GM23338 (cell line): ENCODE data around the gene SLC47A1. TPM values are rescaled to one million over a fixed set of nuclear protein-coding genes. Genes with fewer than 3 reads are reported as not detected.

Experiments used
- ATAC-seq: fragments of 200-7000 bp; cut with Tn5 transposase; 3 replicates; pipeline ENCODE4 v1.9.1; 2020
- DNase-seq: peaks from one replicate; pipeline ENCODE4 v3.0.0-alpha.2; 2015; ENCODE audit warnings: low spot score
- H2AFZ ChIP-seq: fragments of 200-600 bp; sonication (generic); 2 replicates; pipeline ENCODE4 v1.8.0; 2016; ENCODE audit warnings: antibody characterized with exemption, mild to moderate bottlenecking, moderate library complexity
- H3F3A ChIP-seq: fragments of 200-600 bp; sonication (generic); replicated peaks from 2 replicates; pipeline ENCODE4 v1.8.0; 2017; ENCODE audit warnings: antibody characterized with exemption, mixed run types, low read depth
- H3K27ac ChIP-seq: fragments of 200-600 bp; sonication (generic); 2 replicates; pipeline ENCODE4 v1.6.1; 2016; ENCODE audit warnings: low read depth
- H3K27me3 ChIP-seq: fragments of 200-600 bp; sonication (generic); 2 replicates; pipeline ENCODE4 v1.8.0; 2016; ENCODE audit warnings: mild to moderate bottlenecking, mixed run types, moderate library complexity; ENCODE audit not compliant: insufficient read depth
- H3K36me3 ChIP-seq: fragments of 200-600 bp; sonication (generic); 2 replicates; pipeline ENCODE4 v1.8.0; 2016; ENCODE audit warnings: mild to moderate bottlenecking; ENCODE audit not compliant: insufficient read depth
- H3K4me1 ChIP-seq: fragments of 200-600 bp; sonication (generic); 2 replicates; pipeline ENCODE4 v1.8.0; 2016; ENCODE audit warnings: mild to moderate bottlenecking, moderate library complexity; ENCODE audit not compliant: insufficient read depth
- H3K4me2 ChIP-seq: fragments of 200-600 bp; sonication (generic); 2 replicates; pipeline ENCODE4 v1.7.1; 2017; ENCODE audit warnings: mixed run types
- H3K4me3 ChIP-seq: fragments of 200-600 bp; sonication (generic); 2 replicates; pipeline ENCODE4 v1.6.1; 2016; ENCODE audit warnings: mixed run types
- H3K79me2 ChIP-seq: fragments of 200-600 bp; sonication (generic); replicated peaks from 2 replicates; pipeline ENCODE4 v1.8.0; 2017; ENCODE audit warnings: mild to moderate bottlenecking; ENCODE audit not compliant: insufficient read depth
- H3K9me2 ChIP-seq: fragments of 200-600 bp; sonication (generic); 2 replicates; pipeline ENCODE4 v1.8.0; 2017; ENCODE audit not compliant: insufficient read depth
- H4K20me1 ChIP-seq: fragments of 200-600 bp; sonication (generic); replicated peaks from 2 replicates; pipeline ENCODE4 v1.8.0; 2017; ENCODE audit warnings: mild to moderate bottlenecking; ENCODE audit not compliant: insufficient read depth
- H3K27ac Mint-ChIP-seq: 2 replicates; pipeline ENCODE4 v1.8.0; 2020; ENCODE audit warnings: inconsistent platforms, mild to moderate bottlenecking, moderate library complexity, mixed read lengths
- H3K27me3 Mint-ChIP-seq: 3 replicates; pipeline ENCODE4 v1.8.0; 2022; ENCODE audit warnings: low read depth, mild to moderate bottlenecking, moderate library complexity, mixed read lengths, inconsistent platforms; ENCODE audit not compliant: insufficient read depth, poor library complexity
- H3K36me3 Mint-ChIP-seq: 3 replicates; pipeline ENCODE4 v1.8.0; 2021; ENCODE audit warnings: low read depth, mild to moderate bottlenecking, inconsistent platforms, moderate library complexity, mixed read lengths
- H3K4me1 Mint-ChIP-seq: 3 replicates; pipeline ENCODE4 v1.8.0; 2020; ENCODE audit warnings: mild to moderate bottlenecking, inconsistent platforms, mixed read lengths
- H3K4me3 Mint-ChIP-seq: 3 replicates; pipeline ENCODE4 v1.8.0; 2021; ENCODE audit warnings: moderate library complexity, mild to moderate bottlenecking, inconsistent platforms, mixed read lengths
- H3K9me3 Mint-ChIP-seq: 3 replicates; pipeline ENCODE4 v1.8.0; 2020; ENCODE audit warnings: moderate library complexity, mild to moderate bottlenecking, inconsistent platforms, mixed read lengths
- CREB1 ChIP-seq: fragments of 250-450 bp; sonication (Bioruptor Pico); IDR thresholded peaks from 2 replicates; pipeline ENCODE4 v1.5.0; 2020; ENCODE audit warnings: low read depth, mild to moderate bottlenecking, moderate library complexity
- EZH2phosphoT487 ChIP-seq: fragments of 200-600 bp; sonication (generic); IDR thresholded peaks from one replicate; pipeline ENCODE4 v1.8.1; 2018; ENCODE audit warnings: antibody characterized with exemption; ENCODE audit not compliant: unreplicated experiment
- NANOG ChIP-seq: IDR thresholded peaks from 2 replicates; pipeline ENCODE4 v1.6.1; 2016; ENCODE audit warnings: antibody characterized with exemption, borderline replicate concordance
- POLR2AphosphoS5 ChIP-seq: IDR thresholded peaks from 2 replicates; pipeline ENCODE4 v1.6.1; 2016; ENCODE audit warnings: antibody characterized with exemption, low read depth
- STAT1 ChIP-seq: IDR thresholded peaks from one replicate; pipeline ENCODE4 v1.6.1; 2016; ENCODE audit warnings: antibody characterized with exemption; ENCODE audit not compliant: unreplicated experiment
- ZNF114 ChIP-seq: fragments of 250-450 bp; sonication (Bioruptor Pico); IDR thresholded peaks from 2 replicates; pipeline ENCODE4 v1.5.0; 2020; ENCODE audit warnings: mild to moderate bottlenecking, moderate library complexity
- polyA plus RNA-seq: library from polyadenylated mRNA; unstranded; fragments of >200 nt; fragmentation: Nextera tagmentation; extraction: Ambion mirVana; gene quantifications from 2 replicates; pipeline ENCODE4 v1.2.1, GENCODE V29; 2016
- total RNA-seq: library from RNA; depleted of rRNA; stranded (reverse); fragments of >200 nt; shearing (Covaris generic); gene quantifications from 2 replicates; pipeline ENCODE4 v1.2.3, GENCODE V29; 2014
- TF ChIP-seq, protein P1 (sequence below): IDR thresholded peaks from 2 replicates; pipeline ENCODE4 v1.6.1; 2016; ENCODE audit warnings: antibody characterized with exemption
- TF ChIP-seq, protein P2 (sequence below): IDR thresholded peaks from one replicate; pipeline ENCODE4 v1.6.1; 2018; ENCODE audit warnings: antibody characterized with exemption; ENCODE audit not compliant: unreplicated experiment
- TF ChIP-seq, protein P3 (sequence below), 2 experiments: fragments of 200-600 bp in 1 of 2; sonication (generic) in 1 of 2; conservative IDR thresholded peaks; 2 replicates each; pipeline versions ENCODE4 v1.5.1 to v1.6.1; 2016 to 2017; ENCODE audit warnings: antibody characterized with exemption in 2 of 2, low read depth in 2 of 2, mild to moderate bottlenecking in 2 of 2, moderate library complexity in 1 of 2

Gene SLC47A1
- total and polyA plus RNA-seq, 2 experiments from 2014 or later: 0.53 to 1.9 TPM

- H3K4me3 Mint-ChIP-seq: no peak overlapping the region
- peaks cover 11% of the 10 kb centered on the region for H3K4me1 Mint-ChIP-seq
- Histone ChIP-seq H3K4me3 (no peak overlapping the region), H4K20me1 (no peaks in the 10 kb centered on the region), H3K79me2 (no peaks in the 10 kb centered on the region), H3K36me3 (no peaks in the 10 kb centered on the region), H3K9me2 (no peaks in the 10 kb centered on the region), H2AFZ (peak overlapping the region; percentile 40; the same call in 1 of the 2 replicates), H3K4me1 (peaks cover 20% of the 10 kb centered on the region), H3K4me2 (no peak overlapping the region), H3K27me3 (no peaks in the 10 kb centered on the region), H3K27ac (no peak overlapping the region), H3F3A (peaks cover 7% of the 10 kb centered on the region; the same call in 1 of the 2 replicates)
- peaks cover 3% of the 10 kb centered on the region for H3K9me3 Mint-ChIP-seq
- H3K36me3 Mint-ChIP-seq: peaks cover 3% of the 10 kb centered on the region; the same call in 1 of the 3 replicates
- ATAC-seq: no peak
- no peak overlapping the region for H3K27ac Mint-ChIP-seq
- peaks cover 10% of the 10 kb centered on the region for H3K27me3 Mint-ChIP-seq
- DNase-seq: no peak
- TF ChIP-seq NANOG: no peak
- no peak for TF ChIP-seq STAT1
- TF ChIP-seq POLR2AphosphoS5: no peak
- TF ChIP-seq, protein P1, sequence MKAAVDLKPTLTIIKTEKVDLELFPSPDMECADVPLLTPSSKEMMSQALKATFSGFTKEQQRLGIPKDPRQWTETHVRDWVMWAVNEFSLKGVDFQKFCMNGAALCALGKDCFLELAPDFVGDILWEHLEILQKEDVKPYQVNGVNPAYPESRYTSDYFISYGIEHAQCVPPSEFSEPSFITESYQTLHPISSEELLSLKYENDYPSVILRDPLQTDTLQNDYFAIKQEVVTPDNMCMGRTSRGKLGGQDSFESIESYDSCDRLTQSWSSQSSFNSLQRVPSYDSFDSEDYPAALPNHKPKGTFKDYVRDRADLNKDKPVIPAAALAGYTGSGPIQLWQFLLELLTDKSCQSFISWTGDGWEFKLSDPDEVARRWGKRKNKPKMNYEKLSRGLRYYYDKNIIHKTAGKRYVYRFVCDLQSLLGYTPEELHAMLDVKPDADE: no peak
- TF ChIP-seq, protein P2, sequence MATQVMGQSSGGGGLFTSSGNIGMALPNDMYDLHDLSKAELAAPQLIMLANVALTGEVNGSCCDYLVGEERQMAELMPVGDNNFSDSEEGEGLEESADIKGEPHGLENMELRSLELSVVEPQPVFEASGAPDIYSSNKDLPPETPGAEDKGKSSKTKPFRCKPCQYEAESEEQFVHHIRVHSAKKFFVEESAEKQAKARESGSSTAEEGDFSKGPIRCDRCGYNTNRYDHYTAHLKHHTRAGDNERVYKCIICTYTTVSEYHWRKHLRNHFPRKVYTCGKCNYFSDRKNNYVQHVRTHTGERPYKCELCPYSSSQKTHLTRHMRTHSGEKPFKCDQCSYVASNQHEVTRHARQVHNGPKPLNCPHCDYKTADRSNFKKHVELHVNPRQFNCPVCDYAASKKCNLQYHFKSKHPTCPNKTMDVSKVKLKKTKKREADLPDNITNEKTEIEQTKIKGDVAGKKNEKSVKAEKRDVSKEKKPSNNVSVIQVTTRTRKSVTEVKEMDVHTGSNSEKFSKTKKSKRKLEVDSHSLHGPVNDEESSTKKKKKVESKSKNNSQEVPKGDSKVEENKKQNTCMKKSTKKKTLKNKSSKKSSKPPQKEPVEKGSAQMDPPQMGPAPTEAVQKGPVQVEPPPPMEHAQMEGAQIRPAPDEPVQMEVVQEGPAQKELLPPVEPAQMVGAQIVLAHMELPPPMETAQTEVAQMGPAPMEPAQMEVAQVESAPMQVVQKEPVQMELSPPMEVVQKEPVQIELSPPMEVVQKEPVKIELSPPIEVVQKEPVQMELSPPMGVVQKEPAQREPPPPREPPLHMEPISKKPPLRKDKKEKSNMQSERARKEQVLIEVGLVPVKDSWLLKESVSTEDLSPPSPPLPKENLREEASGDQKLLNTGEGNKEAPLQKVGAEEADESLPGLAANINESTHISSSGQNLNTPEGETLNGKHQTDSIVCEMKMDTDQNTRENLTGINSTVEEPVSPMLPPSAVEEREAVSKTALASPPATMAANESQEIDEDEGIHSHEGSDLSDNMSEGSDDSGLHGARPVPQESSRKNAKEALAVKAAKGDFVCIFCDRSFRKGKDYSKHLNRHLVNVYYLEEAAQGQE: no peak
- no peak for TF ChIP-seq CREB1 (CRISPR knock-in tag)
- TF ChIP-seq EZH2phosphoT487: no peak
- no peak for TF ChIP-seq ZNF114
Measured at GRCh38 chr17:19510903-19511302, 22.8 kb upstream of the SLC47A1 start.

- no peaks in the 10 kb centered on the region for H3K9me3 Mint-ChIP-seq
- DNase-seq (peak; percentile 91), ATAC-seq (peak; percentile 94)
- Histone ChIP-seq H3K27me3 (no peaks in the 10 kb centered on the region), H3K4me2 (no peak overlapping the region), H4K20me1 (no peaks in the 10 kb centered on the region), H3K79me2 (no peaks in the 10 kb centered on the region), H3K9me2 (0 out of 2 replicates have a peak, but pooled peaks cover 4% of the 10 kb centered on the region), H3K4me3 (no peak overlapping the region), H3K4me1 (peaks cover 10% of the 10 kb centered on the region), H2AFZ (no peak overlapping the region), H3K36me3 (no peaks in the 10 kb centered on the region), H3F3A (no peaks in the 10 kb centered on the region; the same call in 1 of the 2 replicates), H3K27ac (no peak overlapping the region)
- H3K27me3 Mint-ChIP-seq: no peaks in the 10 kb centered on the region
- no peaks in the 10 kb centered on the region for H3K36me3 Mint-ChIP-seq
- no peak overlapping the region for H3K4me3 Mint-ChIP-seq
- H3K4me1 Mint-ChIP-seq: peaks cover 8% of the 10 kb centered on the region
- TF ChIP-seq, protein P2: no peak
- TF ChIP-seq, protein P3, sequence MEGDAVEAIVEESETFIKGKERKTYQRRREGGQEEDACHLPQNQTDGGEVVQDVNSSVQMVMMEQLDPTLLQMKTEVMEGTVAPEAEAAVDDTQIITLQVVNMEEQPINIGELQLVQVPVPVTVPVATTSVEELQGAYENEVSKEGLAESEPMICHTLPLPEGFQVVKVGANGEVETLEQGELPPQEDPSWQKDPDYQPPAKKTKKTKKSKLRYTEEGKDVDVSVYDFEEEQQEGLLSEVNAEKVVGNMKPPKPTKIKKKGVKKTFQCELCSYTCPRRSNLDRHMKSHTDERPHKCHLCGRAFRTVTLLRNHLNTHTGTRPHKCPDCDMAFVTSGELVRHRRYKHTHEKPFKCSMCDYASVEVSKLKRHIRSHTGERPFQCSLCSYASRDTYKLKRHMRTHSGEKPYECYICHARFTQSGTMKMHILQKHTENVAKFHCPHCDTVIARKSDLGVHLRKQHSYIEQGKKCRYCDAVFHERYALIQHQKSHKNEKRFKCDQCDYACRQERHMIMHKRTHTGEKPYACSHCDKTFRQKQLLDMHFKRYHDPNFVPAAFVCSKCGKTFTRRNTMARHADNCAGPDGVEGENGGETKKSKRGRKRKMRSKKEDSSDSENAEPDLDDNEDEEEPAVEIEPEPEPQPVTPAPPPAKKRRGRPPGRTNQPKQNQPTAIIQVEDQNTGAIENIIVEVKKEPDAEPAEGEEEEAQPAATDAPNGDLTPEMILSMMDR (conservative IDR thresholded peaks at IDR 0.05; ENCODE audit: low read depth in 2 of 2): peak; percentile 92 to 94
- TF ChIP-seq NANOG (no peak), CREB1 (CRISPR knock-in tag) (peak; percentile 61)
- H3K27ac Mint-ChIP-seq: no peak overlapping the region
Measured at GRCh38 chr17:19513897-19514488, 19.7 kb upstream of the SLC47A1 start.
